Measurements from ENCODE around the gene RFPL4AL1.
"Not testable (repeated sequence)": the region's sequence is repeated elsewhere in the genome, so short reads cannot be mapped to it uniquely, and the experiment has no call there.

Gene RFPL4AL1

GRCh38 chr19:55768818-55769217 lies at the start of gene RFPL4AL1:
Gene RFPL4AL1 (plus strand): TSS chr19:55769118. CDS start chr19:55771805, 2,687 bp downstream.
- not testable (repeated sequence) for DNase-seq (ENCODE audit: low read depth)

- no peak for DNase-seq (ENCODE audit: low read depth)
Measured at GRCh38 chr19:55720214-55720746, 48.6 kb upstream of the RFPL4AL1 start.

DNA sequence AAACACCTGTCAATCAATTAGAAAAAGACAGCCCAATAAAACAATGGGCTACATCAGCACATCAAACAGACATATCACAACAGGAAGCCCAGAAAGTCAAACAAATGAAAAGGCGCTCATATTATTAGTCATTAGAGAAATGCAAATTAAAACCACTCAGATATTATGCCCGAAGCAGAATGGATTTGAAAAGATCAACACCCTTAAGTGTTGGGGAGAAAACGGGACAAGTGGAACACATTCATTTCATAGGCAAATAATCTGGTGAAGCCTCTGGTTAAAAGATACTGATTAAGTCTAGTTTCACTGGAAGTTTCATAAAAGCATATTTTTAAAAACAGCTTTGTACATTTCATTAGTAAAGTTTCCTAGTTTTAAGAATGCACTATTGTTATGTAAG lies 48.1 kb upstream of the RFPL4AL1 start:
- DNase-seq (ENCODE audit: low read depth), result no peak

- no peak for DNase-seq (ENCODE audit: low read depth)
Measured at GRCh38 chr19:55723491-55723890, 45.4 kb upstream of the RFPL4AL1 start.

GRCh38 chr19:55730378-55730777 lies 38.5 kb upstream of the RFPL4AL1 start:
- not testable (repeated sequence) for DNase-seq (ENCODE audit: low read depth)

DNA sequence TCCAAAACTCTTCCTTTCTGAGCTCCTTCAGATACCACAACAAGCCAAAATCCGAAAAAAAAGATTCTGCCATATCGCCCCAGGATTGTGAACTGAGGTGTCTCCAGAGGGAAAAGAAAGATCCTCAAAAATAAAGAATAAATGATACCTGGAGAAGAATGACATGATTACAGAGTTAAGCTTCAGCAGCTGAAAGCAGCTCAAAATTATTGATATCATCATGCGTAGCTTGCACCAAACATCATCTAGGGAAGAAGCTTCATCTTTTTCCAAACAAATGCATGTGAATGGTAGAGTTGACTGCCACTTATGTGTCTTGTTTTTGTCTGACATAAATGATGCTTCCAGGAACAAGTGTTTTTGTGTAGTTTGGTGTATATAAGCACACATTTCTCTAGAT lies 30.6 kb upstream of the RFPL4AL1 start, which contains the start of gene NLRP9:
TSS of gene NLRP9 (minus strand) at position 101 of the 400 bp plus-strand sequence. CDS start at position 73, 28 bp downstream.
- DNase-seq (ENCODE audit: low read depth), result no peak

- DNase-seq (ENCODE audit: low read depth), result no peak
Measured at GRCh38 chr19:55750715-55751114, 18.2 kb upstream of the RFPL4AL1 start.

DNA sequence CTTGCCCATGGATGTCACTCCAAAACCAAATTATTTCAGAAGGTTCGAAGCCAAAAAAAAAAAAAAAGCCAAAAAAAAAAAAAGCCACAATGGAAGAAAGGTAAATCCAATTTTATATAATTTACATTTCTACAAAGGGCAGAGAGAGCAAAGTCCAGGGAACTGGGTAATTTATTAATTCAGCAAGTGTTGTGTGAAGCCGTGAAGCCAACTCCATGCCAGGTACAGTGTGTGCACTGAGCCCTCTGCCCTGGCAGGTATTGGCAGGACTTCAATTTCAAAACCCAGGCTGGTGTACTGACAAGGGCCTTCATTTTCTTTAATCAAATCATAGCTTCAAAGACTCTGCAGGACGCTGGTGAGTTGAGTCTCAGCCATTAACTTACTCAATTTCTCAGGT lies 15.5 kb upstream of the RFPL4AL1 start:
- DNase-seq (ENCODE audit: low read depth), result no peak

- not testable (repeated sequence) for DNase-seq (ENCODE audit: low read depth)
Measured at GRCh38 chr19:55756808-55757207, 12.1 kb upstream of the RFPL4AL1 start.

GRCh38 chr19:55758797-55759196 lies 10.1 kb upstream of the RFPL4AL1 start, which contains the start of gene RFPL4A:
Gene RFPL4A (plus strand): TSS chr19:55759097. CDS start chr19:55761801, 2,704 bp downstream.
- not testable (repeated sequence) for DNase-seq (ENCODE audit: low read depth)

GRCh38 chr19:55766466-55766865 lies 2.5 kb upstream of the RFPL4AL1 start:
- no peak for DNase-seq (ENCODE audit: low read depth)

GRCh38 chr19:55769632-55770031 lies 714 bp downstream of the RFPL4AL1 start:
- not testable (repeated sequence) for DNase-seq (ENCODE audit: low read depth)

DNA sequence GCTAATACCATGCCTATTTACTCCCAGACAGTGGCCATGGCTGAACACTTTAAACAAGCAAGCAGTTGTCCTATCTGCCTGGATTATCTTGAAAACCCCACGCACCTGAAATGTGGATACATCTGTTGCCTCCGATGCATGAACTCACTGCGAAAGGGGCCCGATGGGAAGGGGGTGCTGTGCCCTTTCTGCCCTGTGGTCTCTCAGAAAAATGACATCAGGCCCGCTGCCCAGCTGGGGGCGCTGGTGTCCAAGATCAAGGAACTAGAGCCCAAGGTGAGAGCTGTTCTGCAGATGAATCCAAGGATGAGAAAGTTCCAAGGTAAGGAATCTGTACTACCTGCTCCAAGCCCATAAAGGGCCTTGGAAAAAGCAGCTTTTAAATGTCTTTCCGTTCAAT lies 8.6 kb downstream of the RFPL4AL1 start:
- DNase-seq (ENCODE audit: low read depth), result no peak

- no peak for DNase-seq (ENCODE audit: low read depth)
Measured at GRCh38 chr19:55778331-55778730, 9.4 kb downstream of the RFPL4AL1 start.

DNA sequence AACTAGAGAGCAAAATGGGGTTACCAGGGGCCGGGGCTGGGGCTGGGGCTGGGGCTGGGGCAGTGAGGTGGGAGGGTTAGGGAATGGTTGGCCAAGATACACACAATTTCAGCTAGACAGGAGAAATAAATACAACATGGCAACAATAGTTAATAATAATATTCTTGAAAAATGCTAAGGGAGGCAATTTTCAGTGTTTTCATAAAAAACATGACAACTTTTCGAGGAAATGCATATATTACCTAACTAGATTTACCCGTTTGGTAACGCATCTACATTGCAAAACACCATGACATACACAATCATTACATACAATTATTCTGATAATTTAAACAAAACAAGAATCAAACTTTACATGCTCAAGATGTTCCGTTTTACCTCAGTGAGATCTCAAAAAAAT lies 12.2 kb downstream of the RFPL4AL1 start:
- DNase-seq (ENCODE audit: low read depth), result no peak

DNA sequence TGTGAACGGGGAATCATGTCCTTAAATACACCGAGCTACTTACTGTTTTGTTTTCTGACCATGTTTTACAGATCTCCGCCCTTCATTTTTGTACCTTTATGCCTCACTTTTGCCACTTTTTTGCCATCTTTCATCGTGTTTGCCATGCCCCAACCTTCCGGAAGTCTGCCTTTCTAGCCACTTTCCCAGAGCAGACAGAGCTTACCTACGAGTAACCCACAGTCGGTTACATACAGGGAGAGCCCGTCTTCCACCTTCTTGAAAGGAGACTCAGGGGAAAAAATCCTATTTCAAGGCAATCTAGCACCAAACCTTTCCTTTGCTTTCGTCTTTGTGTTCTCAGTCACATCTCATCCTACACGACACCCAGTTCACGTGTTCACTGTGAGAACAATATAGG lies 26.1 kb downstream of the RFPL4AL1 start:
- no peak for DNase-seq (ENCODE audit: low read depth)

DNA sequence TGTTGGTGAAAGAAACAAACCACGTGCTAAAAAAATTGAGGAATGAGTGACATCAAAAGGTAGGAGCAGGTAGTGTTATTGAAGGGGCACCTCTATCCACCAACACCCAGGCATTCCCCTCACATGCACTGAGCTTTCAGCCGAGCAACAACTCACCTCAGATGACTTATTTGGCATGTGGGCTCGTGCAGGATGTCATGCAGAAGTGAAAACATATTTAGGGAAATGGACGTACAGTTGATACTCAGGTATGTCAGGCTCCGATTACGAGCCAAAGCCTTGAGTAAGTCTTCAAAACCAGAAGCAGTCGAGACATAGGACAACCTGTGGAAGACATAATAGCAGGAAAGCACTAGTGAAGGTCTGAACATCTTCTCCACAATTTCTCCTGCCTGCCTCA lies 32.5 kb downstream of the RFPL4AL1 start:
- DNase-seq (ENCODE audit: low read depth), result no peak

- no peak for DNase-seq (ENCODE audit: low read depth)
Measured at GRCh38 chr19:55802281-55802680, 33.4 kb downstream of the RFPL4AL1 start.

- peak; percentile 61 for DNase-seq (ENCODE audit: low read depth)
Measured at GRCh38 chr19:55809381-55810058, 40.6 kb downstream of the RFPL4AL1 start.

DNA sequence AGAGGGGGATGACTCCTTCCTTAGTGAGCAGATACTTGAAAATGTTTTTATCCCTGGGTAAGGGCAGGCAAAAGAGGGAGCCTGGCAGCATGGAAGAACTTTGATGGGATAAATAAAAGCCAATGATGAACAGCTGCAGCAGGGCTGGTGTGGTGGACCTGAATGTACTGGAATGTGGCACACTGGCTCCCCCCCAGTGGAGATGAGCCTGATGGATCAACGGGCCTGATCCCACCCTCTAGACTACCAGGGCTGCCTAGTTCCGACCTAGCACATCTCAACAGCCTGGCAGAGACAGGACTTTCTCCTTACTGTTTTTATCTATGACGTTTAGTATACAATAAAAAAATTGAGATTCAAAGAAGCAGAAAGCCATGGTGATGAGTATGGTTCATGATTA lies 42.4 kb downstream of the RFPL4AL1 start:
- DNase-seq (ENCODE audit: low read depth), result no peak

DNA sequence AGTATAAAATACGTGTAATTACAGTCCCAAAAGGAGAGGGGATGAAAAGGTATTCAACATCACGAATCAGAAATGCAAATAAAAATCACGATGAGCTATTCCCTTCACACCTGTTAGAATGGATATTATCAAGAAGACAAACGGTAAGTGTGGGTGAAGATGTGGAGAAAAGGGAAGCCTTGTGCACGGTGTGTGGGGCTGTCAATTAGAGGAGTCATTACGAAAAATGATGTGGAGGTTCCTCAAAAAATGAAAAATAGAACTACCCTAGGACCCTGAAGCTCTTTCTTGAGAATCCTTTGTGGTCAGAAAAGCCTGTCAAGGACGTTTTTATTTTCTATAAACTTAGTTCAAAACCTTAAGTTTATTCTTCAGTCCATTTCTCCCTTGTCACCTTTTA lies 43.5 kb downstream of the RFPL4AL1 start:
- no peak for DNase-seq (ENCODE audit: low read depth)

- no peak for DNase-seq (ENCODE audit: low read depth)
Measured at GRCh38 chr19:55813906-55814305, 45.0 kb downstream of the RFPL4AL1 start.

GRCh38 chr19:55820037-55820436 lies 51.1 kb downstream of the RFPL4AL1 start:
- no peak for DNase-seq (ENCODE audit: low read depth)

Data from EH (cell line).